Measurements from ENCODE around the gene EHD1. TPM values are rescaled to one million over a fixed set of nuclear protein-coding genes. Genes with fewer than 3 reads are reported as not detected.

Gene EHD1
- total and polyA plus RNA-seq, 5 experiments from 2014 or later, result 137 to 226 (median 164) TPM

DNA sequence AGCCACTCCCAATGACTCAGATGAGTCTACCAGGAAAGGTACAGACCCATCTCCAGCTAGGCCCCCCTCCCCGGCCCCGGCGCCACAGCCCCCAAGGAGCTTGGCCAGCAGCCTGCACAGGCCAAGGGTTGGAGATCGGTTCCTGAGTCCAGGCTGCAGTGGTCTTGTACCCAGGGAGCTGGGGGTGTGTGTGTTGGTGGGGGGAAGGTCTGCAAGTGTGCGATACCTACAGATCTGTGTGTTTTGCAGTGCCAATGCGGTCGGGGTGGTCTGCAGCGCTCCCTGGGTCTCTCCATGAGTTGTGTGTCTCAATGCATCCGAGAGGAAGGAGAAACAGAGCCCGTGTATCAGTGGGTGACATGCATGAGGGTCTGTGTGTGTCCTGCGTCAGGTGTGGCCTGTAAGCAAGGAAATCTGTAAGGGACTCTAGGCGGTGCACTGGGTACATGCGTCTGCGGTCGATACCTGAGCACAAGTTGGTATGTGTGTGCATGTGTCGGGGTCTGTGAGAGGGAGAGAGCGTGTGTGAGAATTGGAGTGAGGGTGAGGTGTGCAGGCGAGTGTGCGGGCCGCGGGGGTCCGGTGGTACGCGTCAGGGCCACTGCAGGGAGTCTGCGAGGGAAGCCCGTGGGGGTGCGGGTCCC is 34.6 kb downstream of the EHD1 start:
- no peak for DNase-seq
- peaks cover 21 to 40% (median 35%) of the 10 kb centered on the region in 4 donors for H3K4me1 Mint-ChIP-seq
- POLR2A ChIA-PET, result interaction anchor here (0.6 to 29.4 kb wide), 10 partner anchors 33 to 486 kb away, joined by 3 to 2449 read pairs (median 6); partner anchors contain the start of genes EHD1, MAP4K2, MEN1 and RASGRP2
- H3K4me3 Mint-ChIP-seq, result peak overlapping the region; percentile 79 to 95 (median 91)
- H3K9me3 Mint-ChIP-seq, result no peaks in the 10 kb centered on the region
- ATAC-seq, result peak; percentile 7 to 20
- H3K27ac Mint-ChIP-seq, result peak overlapping the region; percentile 68 to 94 (median 88)
- no peaks in the 10 kb centered on the region for H3K27me3 Mint-ChIP-seq
- H3K36me3 Mint-ChIP-seq, result peaks cover 0 to 7% (median 2%) of the 10 kb centered on the region in 3 donors

- peak in 1 of 10 donors; percentile 57 for DNase-seq
- Mint-ChIP-seq H3K27me3 (no peaks in the 10 kb centered on the region), H3K4me3 (peak overlapping the region; percentile 36 to 95 (median 84)), H3K27ac (peak overlapping the region in 5 of 10 donors; percentile 22 to 85 (median 68)), H3K9me3 (no peaks in the 10 kb centered on the region), H3K4me1 (peaks cover 15 to 32% (median 28%) of the 10 kb centered on the region in 4 donors), H3K36me3 (peaks cover 0 to 7% (median 2%) of the 10 kb centered on the region in 3 donors)
- POLR2A ChIA-PET, result interaction anchor here (1.0 to 29.4 kb wide), 7 partner anchors 32 to 269 kb away, joined by 3 to 2449 read pairs (median 6); partner anchors contain the start of genes EHD1, MEN1, RASGRP2 and SF1
- no peak for ATAC-seq
Measured at GRCh38 chr11:64842851-64843685, 35.4 kb downstream of the EHD1 start.

DNA sequence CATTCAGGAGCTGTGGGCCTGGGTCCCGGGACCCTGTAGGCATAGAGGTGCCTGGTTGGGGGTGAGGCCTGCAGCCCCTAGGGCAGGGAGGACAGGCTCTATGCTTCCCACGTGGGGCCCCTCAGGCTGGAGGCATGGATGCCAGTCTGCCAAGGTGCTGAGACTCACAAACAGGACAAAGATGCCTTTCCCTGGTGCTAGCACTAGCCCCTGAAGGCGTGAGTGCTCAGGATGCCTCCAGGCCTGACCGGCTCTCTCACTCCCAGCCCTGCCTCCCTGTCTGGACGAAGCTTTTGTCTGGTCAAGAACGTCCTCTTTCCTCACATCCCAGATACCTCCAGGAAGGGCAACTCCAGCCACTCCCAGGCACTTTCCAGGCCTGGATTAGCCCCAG is 36.1 kb downstream of the EHD1 start:
- no peak overlapping the region for H3K27ac Mint-ChIP-seq
- peaks cover 13 to 27% (median 24%) of the 10 kb centered on the region in 4 donors for H3K4me1 Mint-ChIP-seq
- H3K27me3 Mint-ChIP-seq, result no peaks in the 10 kb centered on the region
- no peaks in the 10 kb centered on the region for H3K9me3 Mint-ChIP-seq
- POLR2A ChIA-PET, result interaction anchor here (1.8 to 29.4 kb wide), 3 partner anchors 32 to 99 kb away, joined by 6 to 2449 read pairs (median 45); partner anchors contain the start of genes EHD1, MEN1 and RASGRP2
- no peak for ATAC-seq
- peaks cover 0 to 7% (median 2%) of the 10 kb centered on the region in 3 donors for H3K36me3 Mint-ChIP-seq
- H3K4me3 Mint-ChIP-seq, result peak overlapping the region in 1 of 10 donors; percentile 10
- no peak for DNase-seq

GRCh38 chr11:64841592-64842365 is 36.6 kb downstream of the EHD1 start:
- POLR2A ChIA-PET, result interaction anchor here (0.6 to 29.4 kb wide), 4 partner anchors 31 to 103 kb away, joined by 3 to 2449 read pairs (median 26); partner anchors contain the start of genes EHD1, MEN1 and RASGRP2
- DNase-seq (no peak), ATAC-seq (no peak)
- peaks cover 0 to 7% (median 2%) of the 10 kb centered on the region in 3 donors for H3K36me3 Mint-ChIP-seq
- peaks cover 11 to 22% (median 18%) of the 10 kb centered on the region in 4 donors for H3K4me1 Mint-ChIP-seq
- no peaks in the 10 kb centered on the region for H3K9me3 Mint-ChIP-seq
- no peaks in the 10 kb centered on the region for H3K27me3 Mint-ChIP-seq
- peak overlapping the region in 1 of 10 donors; percentile 11 for H3K27ac Mint-ChIP-seq
- no peak overlapping the region for H3K4me3 Mint-ChIP-seq

DNA sequence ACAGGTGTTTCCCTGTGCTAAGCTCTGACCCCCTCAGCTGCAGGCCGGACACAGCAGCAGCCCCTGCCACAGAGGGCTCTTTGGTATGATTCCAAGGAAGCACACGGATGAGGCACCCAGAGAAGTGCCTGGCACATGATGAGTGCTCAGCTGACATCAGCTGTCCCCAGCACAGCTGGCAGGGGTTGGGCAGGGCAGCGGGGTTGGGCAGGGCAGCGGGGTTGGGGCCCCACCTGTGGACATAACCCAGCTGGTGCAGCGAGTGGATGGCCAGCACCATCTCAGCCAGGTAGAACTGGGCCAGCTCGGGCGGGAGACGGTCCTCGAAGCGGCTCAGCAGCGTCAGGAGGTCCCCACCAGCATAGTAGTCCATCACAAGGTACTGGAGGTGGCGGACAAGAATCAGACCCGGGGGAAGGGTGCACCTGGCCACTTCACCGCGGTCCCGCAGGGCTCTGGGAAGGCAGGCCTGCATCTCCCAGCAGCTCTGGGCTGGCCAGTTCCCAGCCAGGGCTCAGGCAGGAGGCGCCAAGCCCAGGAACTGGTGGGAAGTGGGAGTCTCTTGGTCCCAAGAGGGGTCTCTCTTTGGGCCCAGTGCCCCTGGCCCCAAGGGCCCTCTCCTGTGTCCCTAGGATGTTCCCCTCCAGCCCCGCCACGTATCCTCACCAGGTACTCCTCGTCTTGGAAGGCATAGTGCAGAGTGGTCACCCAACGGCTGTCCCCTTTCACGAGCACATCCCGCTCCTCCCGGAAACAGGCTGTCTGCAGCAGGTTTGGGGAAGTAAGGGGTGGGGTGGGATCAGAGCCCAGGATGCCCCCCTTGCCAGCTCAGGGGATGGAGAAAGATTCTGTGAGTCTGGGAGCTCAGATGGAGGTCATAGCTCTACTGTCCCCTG is 38.3 kb downstream of the EHD1 start:
- Mint-ChIP-seq H3K27ac (no peak overlapping the region), H3K36me3 (peaks cover 0 to 7% (median 2%) of the 10 kb centered on the region in 3 donors), H3K27me3 (no peaks in the 10 kb centered on the region), H3K4me1 (peaks cover 11 to 19% (median 13%) of the 10 kb centered on the region in 4 donors), H3K9me3 (no peaks in the 10 kb centered on the region), H3K4me3 (no peak overlapping the region)
- no peak for DNase-seq
- no peak for ATAC-seq
- POLR2A ChIA-PET, result interaction anchor here (0.6 to 1.5 kb wide), 7 partner anchors 32 to 303 kb away, joined by 3 to 5 read pairs (median 4); partner anchors contain the start of genes ATG2A, RASGRP2 and SF1

DNA sequence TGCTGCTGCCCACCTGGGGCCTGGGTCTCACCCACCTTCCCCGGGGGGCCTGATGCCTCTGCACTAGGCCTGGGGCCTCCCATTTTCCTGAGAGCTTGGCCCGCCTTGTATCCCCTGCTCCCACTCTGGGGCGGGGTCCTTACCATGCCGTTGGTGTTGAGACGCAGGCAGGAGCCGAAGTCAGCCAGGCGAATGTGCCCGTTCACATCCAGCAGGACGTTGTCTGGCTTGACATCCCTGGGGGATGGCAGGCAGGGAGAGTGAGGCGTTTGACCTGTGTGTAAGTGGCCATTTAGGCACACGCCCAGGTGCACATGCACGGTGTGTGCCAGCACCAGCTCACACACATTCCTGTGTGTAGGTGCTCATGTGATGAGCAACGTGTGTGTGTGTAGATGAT is 39.1 kb downstream of the EHD1 start:
- ATAC-seq (no peak), DNase-seq (no peak)
- Mint-ChIP-seq H3K4me3 (no peak overlapping the region), H3K27me3 (no peaks in the 10 kb centered on the region), H3K9me3 (no peaks in the 10 kb centered on the region), H3K4me1 (peaks cover 9 to 15% (median 12%) of the 10 kb centered on the region in 4 donors), H3K27ac (no peak overlapping the region), H3K36me3 (peaks cover 0 to 7% (median 2%) of the 10 kb centered on the region in 3 donors)
- POLR2A ChIA-PET, result interaction anchor here (0.7 to 1.5 kb wide), 3 partner anchors 60 to 95 kb away, joined by 3 to 5 read pairs (median 4); partner anchors contain the start of genes ATG2A, RASGRP2 and SF1

GRCh38 chr11:64838600-64839334 is 39.7 kb downstream of the EHD1 start:
- DNase-seq (peak in 1 of 10 donors; percentile 50), ATAC-seq (no peak)
- POLR2A ChIA-PET, result interaction anchor here (0.5 to 0.7 kb wide), 2 partner anchors 94 to 1251 kb away, joined by 3 to 5 read pairs; partner anchors contain the start of gene RASGRP2
- Mint-ChIP-seq H3K27me3 (no peaks in the 10 kb centered on the region), H3K4me1 (peaks cover 6 to 10% (median 9%) of the 10 kb centered on the region in 4 donors), H3K4me3 (no peak overlapping the region), H3K9me3 (no peaks in the 10 kb centered on the region), H3K27ac (no peak overlapping the region), H3K36me3 (peaks cover 0 to 7% (median 2%) of the 10 kb centered on the region in 3 donors)

GRCh38 chr11:64837887-64838351 is 40.5 kb downstream of the EHD1 start:
- no peak overlapping the region for H3K4me3 Mint-ChIP-seq
- H3K9me3 Mint-ChIP-seq, result no peaks in the 10 kb centered on the region
- H3K4me1 Mint-ChIP-seq, result peaks cover under 1 to 3% (median 2%) of the 10 kb centered on the region in 4 donors
- POLR2A ChIA-PET, result no interaction called here
- H3K36me3 Mint-ChIP-seq, result peaks cover 0 to 8% (median 2%) of the 10 kb centered on the region in 3 donors
- ATAC-seq (no peak), DNase-seq (no peak)
- H3K27ac Mint-ChIP-seq, result no peak overlapping the region
- H3K27me3 Mint-ChIP-seq, result no peaks in the 10 kb centered on the region

DNA sequence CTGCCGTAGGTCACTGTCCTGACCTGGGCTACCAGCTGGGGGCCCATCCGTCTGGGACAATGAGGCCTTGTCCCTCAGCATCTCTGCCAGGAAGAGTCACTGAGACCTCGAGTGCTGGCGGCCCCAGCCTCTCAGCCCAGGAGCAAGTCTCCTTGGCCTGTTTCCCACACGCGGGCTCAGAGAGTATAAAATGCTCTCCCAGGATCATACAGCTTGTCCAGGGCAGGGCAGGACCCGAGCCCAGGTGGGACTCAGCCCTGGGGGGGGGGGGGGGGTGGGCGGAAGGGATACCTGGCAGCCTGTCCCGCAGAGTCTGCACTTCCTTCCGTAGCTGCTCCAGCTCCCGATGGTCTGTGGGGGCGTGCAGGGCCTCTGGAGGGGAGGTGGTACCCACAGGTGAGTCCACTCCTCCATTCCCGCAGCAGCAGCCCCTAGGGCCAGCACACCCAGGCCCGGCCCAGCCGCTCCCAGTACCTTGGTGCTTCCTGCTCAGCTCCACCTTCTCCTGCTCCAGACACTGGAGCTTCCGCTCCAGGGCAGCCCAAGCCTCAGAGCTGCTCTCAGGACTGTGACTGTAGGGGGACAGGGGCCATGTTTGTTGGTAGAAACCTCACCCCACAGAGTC is 41.9 kb downstream of the EHD1 start:
- Mint-ChIP-seq H3K36me3 (peaks cover 0 to 13% (median 2%) of the 10 kb centered on the region in 3 donors), H3K27me3 (no peaks in the 10 kb centered on the region), H3K27ac (no peak overlapping the region), H3K9me3 (no peaks in the 10 kb centered on the region), H3K4me1 (peaks cover 0 to 4% (median 0%) of the 10 kb centered on the region in 4 donors), H3K4me3 (no peak overlapping the region)
- POLR2A ChIA-PET, result interaction anchor here (1.0 kb wide), 1 partner anchor 705 kb away, joined by 3 read pairs; no protein-coding TSS in a partner anchor
- ATAC-seq, result no peak
- DNase-seq, result no peak
